Measurements from ENCODE around the gene RUNX2. TPM values are rescaled to one million over a fixed set of nuclear protein-coding genes. Genes with fewer than 3 reads are reported as not detected.
A peak's percentile ranks its signal among the peaks of the same experiment; 100 is the strongest.

Gene RUNX2
- total and polyA plus RNA-seq, 2 donors (not counting 1 experiment from before 2014, with no cell fraction given), result 1.3 to 2.4 TPM

DNA sequence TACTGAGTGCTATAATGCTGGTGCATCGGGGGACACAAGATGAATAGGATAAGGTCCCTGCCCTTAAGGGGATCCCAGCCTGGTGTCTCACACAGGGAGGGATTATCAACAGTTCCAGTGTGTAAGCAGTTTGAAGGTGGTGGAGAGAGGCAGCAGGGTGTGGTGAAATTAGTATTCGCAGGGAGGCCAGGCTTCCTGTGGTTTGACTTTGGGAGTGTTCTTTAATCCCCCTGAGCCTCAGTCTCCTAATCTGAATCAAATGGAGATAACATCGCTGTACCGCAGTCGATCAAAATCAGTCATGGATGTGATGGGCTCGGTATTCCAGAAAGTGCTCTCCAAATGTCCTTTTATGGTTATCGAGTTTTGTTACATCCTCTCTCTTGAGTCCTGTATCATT is 337.7 kb downstream of the RUNX2 start:
- intact Hi-C loops (cut with micrococcal nuclease), result no loop called here

DNA sequence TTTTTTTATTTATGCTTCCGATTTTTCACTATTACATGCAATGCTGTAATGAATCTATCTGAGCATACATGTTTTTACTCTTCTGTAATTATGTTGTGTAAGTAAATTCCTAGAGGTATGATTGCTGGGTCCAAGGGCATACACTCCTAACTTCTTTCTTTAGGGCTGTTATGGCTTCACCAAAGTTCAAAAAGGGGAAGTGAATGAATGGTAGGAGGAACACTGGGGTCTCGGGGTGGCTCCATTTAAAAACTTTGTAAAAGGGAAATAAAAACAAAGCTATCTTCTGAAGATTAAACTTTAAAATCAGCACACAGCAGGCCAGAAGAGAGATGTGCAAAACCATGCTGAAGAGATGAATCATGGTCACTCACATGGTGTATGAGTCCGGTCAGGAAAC is 338.7 kb downstream of the RUNX2 start:
- CTCF ChIA-PET, result interaction anchor here (1.1 kb wide), 1 partner anchor 48 kb away, joined by 3 read pairs; no protein-coding TSS in a partner anchor
- intact Hi-C loops (cut with micrococcal nuclease), result no loop called here
- H3K4me1 Mint-ChIP-seq, result peaks cover 35% of the 10 kb centered on the region

More for the DNA sequence above, 337.7 kb downstream of the RUNX2 start:
- no peak overlapping the region for H3K9ac ChIP-seq (ENCODE audit: low read length)
- no peak overlapping the region for H3K27ac Mint-ChIP-seq
- 32% methylated on average over 5 of the region's 7 CpGs for WGBS (ENCODE audit: insufficient coverage)
- H3K9me3 Mint-ChIP-seq (ENCODE audit: insufficient read depth), result no peaks in the 10 kb centered on the region
- H3K27ac ChIP-seq (ENCODE audit: low read length in 2 of 2), result no peak overlapping the region
- no peak overlapping the region for H2AFZ ChIP-seq (ENCODE audit: insufficient read depth, low read depth, low read length, poor library complexity, severe bottlenecking)
- H3K9me3 ChIP-seq (ENCODE audit: control extremely low read depth in 1 of 3, control insufficient read depth in 2 of 3, insufficient read depth in 1 of 3, low read length in 2 of 3), result peaks cover 0 to 3% (median 0%) of the 10 kb centered on the region in 3 donors
- no peak for DNase-seq
- H4K20me1 ChIP-seq (ENCODE audit: control insufficient read depth, insufficient read depth, low read length, poor library complexity, severe bottlenecking), result no peaks in the 10 kb centered on the region
- CTCF ChIA-PET, result interaction anchor here (0.8 kb wide), 1 partner anchor 49 kb away, joined by 4 read pairs; no protein-coding TSS in a partner anchor
- H3K4me1 Mint-ChIP-seq, result peaks cover 39% of the 10 kb centered on the region
- no peak overlapping the region for H3K4me3 ChIP-seq (ENCODE audit: control extremely low read depth in 1 of 5, extremely low read depth in 1 of 5, insufficient read depth in 1 of 5, low read depth in 2 of 5, low read length in 4 of 5)
- no peak for ATAC-seq (ENCODE audit: low read depth)
- H3K27me3 ChIP-seq (replicated peaks in 1 of 4; ENCODE audit: control extremely low read depth in 1 of 4, control insufficient read depth in 3 of 4, insufficient read depth in 4 of 4, low read length in 3 of 4), result peaks cover 0 to 17% (median 8%) of the 10 kb centered on the region in 4 experiments
- POLR2A ChIA-PET, result no interaction called here
- no peaks in the 10 kb centered on the region for H3K79me2 ChIP-seq (ENCODE audit: control insufficient read depth, insufficient read depth, low read length)
- H3K36me3 ChIP-seq (replicated peaks in 1 of 2; ENCODE audit: control extremely low read depth in 1 of 2, control insufficient read depth in 1 of 2, extremely low read depth in 1 of 2, insufficient read depth in 2 of 2, low read length in 1 of 2), result no peaks in the 10 kb centered on the region
- peaks cover 25 to 26% of the 10 kb centered on the region in 2 donors for H3K4me1 ChIP-seq (ENCODE audit: control insufficient read depth in 2 of 2, insufficient read depth in 2 of 2, low read length in 2 of 2)
- H3K27me3 Mint-ChIP-seq, result peaks cover 36% of the 10 kb centered on the region
- no peak for TF ChIP-seq EZH2 (IDR thresholded peaks at IDR 0.05; ENCODE audit: borderline replicate concordance, insufficient read depth, low read depth, low read length, poor library complexity, severe bottlenecking)
- no peak for TF ChIP-seq CTCF (IDR thresholded peaks at IDR 0.05)
- H3K4me3 Mint-ChIP-seq, result peak overlapping the region; percentile 3
- H3K4me2 ChIP-seq (replicated peaks; ENCODE audit: low read depth, low read length, poor library complexity, severe bottlenecking), result no peak overlapping the region

More for the DNA sequence above, 338.7 kb downstream of the RUNX2 start:
- no peaks in the 10 kb centered on the region for H3K36me3 ChIP-seq (replicated peaks in 1 of 2; ENCODE audit: control extremely low read depth in 1 of 2, control insufficient read depth in 1 of 2, extremely low read depth in 1 of 2, insufficient read depth in 2 of 2, low read length in 1 of 2)
- 83% methylated on average over 1 of the region's 3 CpGs for WGBS (ENCODE audit: insufficient coverage)
- H3K27ac Mint-ChIP-seq, result no peak overlapping the region
- H3K27ac ChIP-seq (ENCODE audit: low read length in 2 of 2), result no peak overlapping the region
- ATAC-seq (ENCODE audit: low read depth) (no peak), DNase-seq (peak; percentile 25)
- no peak overlapping the region for H3K4me3 ChIP-seq (ENCODE audit: control extremely low read depth in 1 of 5, extremely low read depth in 1 of 5, insufficient read depth in 1 of 5, low read depth in 2 of 5, low read length in 4 of 5)
- TF ChIP-seq EZH2 (IDR thresholded peaks at IDR 0.05; ENCODE audit: borderline replicate concordance, insufficient read depth, low read depth, low read length, poor library complexity, severe bottlenecking) (no peak), CTCF (IDR thresholded peaks at IDR 0.05) (no peak)
- no peaks in the 10 kb centered on the region for H4K20me1 ChIP-seq (ENCODE audit: control insufficient read depth, insufficient read depth, low read length, poor library complexity, severe bottlenecking)
- H3K27me3 Mint-ChIP-seq, result peaks cover 31% of the 10 kb centered on the region
- no peak overlapping the region for H2AFZ ChIP-seq (ENCODE audit: insufficient read depth, low read depth, low read length, poor library complexity, severe bottlenecking)
- no peak overlapping the region for H3K4me2 ChIP-seq (replicated peaks; ENCODE audit: low read depth, low read length, poor library complexity, severe bottlenecking)
- H3K9me3 ChIP-seq (ENCODE audit: control extremely low read depth in 1 of 3, control insufficient read depth in 2 of 3, insufficient read depth in 1 of 3, low read length in 2 of 3), result peaks cover 0 to 3% (median 0%) of the 10 kb centered on the region in 3 donors
- no peak overlapping the region for H3K9ac ChIP-seq (ENCODE audit: low read length)
- H3K79me2 ChIP-seq (ENCODE audit: control insufficient read depth, insufficient read depth, low read length), result no peaks in the 10 kb centered on the region
- POLR2A ChIA-PET, result no interaction called here
- peaks cover 0 to 17% (median 8%) of the 10 kb centered on the region in 4 experiments for H3K27me3 ChIP-seq (replicated peaks in 1 of 4; ENCODE audit: control extremely low read depth in 1 of 4, control insufficient read depth in 3 of 4, insufficient read depth in 4 of 4, low read length in 3 of 4)
- no peaks in the 10 kb centered on the region for H3K9me3 Mint-ChIP-seq (ENCODE audit: insufficient read depth)
- H3K4me1 ChIP-seq (ENCODE audit: control insufficient read depth in 2 of 2, insufficient read depth in 2 of 2, low read length in 2 of 2), result peaks cover 25 to 26% of the 10 kb centered on the region in 2 donors
- no peak overlapping the region for H3K4me3 Mint-ChIP-seq
